Activated T-cell treated with anti-CD3 and anti-CD28 coated beads, Interleukin-2, amount 50 U/mL, for 72 hours (primary cell): ENCODE measurements around the gene RHOH. TPM values are rescaled to one million over a fixed set of nuclear protein-coding genes. Genes with fewer than 3 reads are reported as not detected.
"Not testable (repeated sequence)": the region's sequence is repeated elsewhere in the genome, so short reads cannot be mapped to it uniquely, and the experiment has no call there.

Experiments used
- ATAC-seq, 2 donors: fragments of 150-1000 bp; cut with Tn5 transposase; replicated peaks in 1 of 2; 2 replicates each; pipeline ENCODE4 v1.10.0; 2021; ENCODE audit warnings: moderate library complexity in 2 of 2, mild to moderate bottlenecking in 1 of 2
- DNase-seq, 2 donors: peaks; one replicate each; pipeline ENCODE4 v3.0.0; 2021 to 2022; ENCODE audit warnings: mixed read lengths in 1 of 2
- H3K27ac Mint-ChIP-seq: one replicate; pipeline ENCODE4 v1.8.0; 2022; ENCODE audit warnings: mild to moderate bottlenecking, moderate library complexity, mixed read lengths
- H3K27me3 Mint-ChIP-seq: one replicate; pipeline ENCODE4 v1.8.0; 2022; ENCODE audit warnings: low read depth, mixed read lengths
- H3K36me3 Mint-ChIP-seq, 2 donors: one replicate each; pipeline ENCODE4 v1.8.0; 2022; ENCODE audit warnings: mixed read lengths in 2 of 2, mild to moderate bottlenecking in 1 of 2; ENCODE audit not compliant: insufficient read depth in 2 of 2
- H3K4me1 Mint-ChIP-seq: one replicate; pipeline ENCODE4 v1.8.0; 2022; ENCODE audit warnings: low read depth, mixed read lengths
- H3K4me3 Mint-ChIP-seq, 2 donors: one replicate each; pipeline ENCODE4 v1.8.0; 2022; ENCODE audit warnings: mild to moderate bottlenecking in 2 of 2, mixed read lengths in 2 of 2, moderate library complexity in 2 of 2
- H3K9me3 Mint-ChIP-seq, 2 donors: one replicate each; pipeline ENCODE4 v1.8.0; 2022; ENCODE audit warnings: mixed read lengths in 2 of 2
- total RNA-seq, 2 donors: library from RNA; stranded (reverse); gene quantifications; one replicate each; pipeline ENCODE4 v1.2.3, GENCODE V29; 2022

The RHOH gene
- total RNA-seq, 2 donors from 2014 or later: 150 to 182 TPM

- not testable (repeated sequence) for H3K9me3 Mint-ChIP-seq, DNase-seq, H3K27ac Mint-ChIP-seq, H3K36me3 Mint-ChIP-seq, H3K27me3 Mint-ChIP-seq
- peak; percentile 44 to 68 for ATAC-seq
- Mint-ChIP-seq H3K4me3 (peak overlapping the region; percentile 65 to 75), H3K4me1 (peaks cover 47% of the 10 kb centered on the region)
Measured at GRCh38 chr4:40290611-40291186, 93.9 kb downstream of the RHOH start.

DNA sequence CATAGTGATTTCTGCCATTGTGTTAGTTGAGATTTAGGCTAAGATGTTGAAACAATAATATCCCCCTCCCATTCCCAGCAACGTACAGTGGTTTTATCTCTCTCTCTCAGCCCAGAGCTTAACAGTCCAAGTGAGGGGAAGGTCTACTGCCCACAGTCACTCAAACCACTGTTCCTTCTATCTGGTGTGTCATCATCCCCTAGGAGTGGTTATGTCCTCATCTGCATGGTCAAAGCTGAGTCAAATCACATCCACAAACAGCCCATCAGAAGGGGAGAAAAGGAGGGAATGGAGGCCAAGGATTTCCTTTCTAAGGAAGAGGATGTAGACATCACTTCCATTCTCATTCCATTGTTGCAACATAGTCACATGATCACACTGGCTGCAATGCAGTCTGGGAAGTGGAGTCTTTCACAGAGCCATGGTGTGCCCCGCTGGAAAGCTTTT, 95.5 kb downstream of the RHOH start:
- ATAC-seq: peak; percentile 52 to 73
- Mint-ChIP-seq H3K27ac (no peak overlapping the region), H3K4me1 (peaks cover 57% of the 10 kb centered on the region), H3K36me3 (peaks cover 1 to 2% of the 10 kb centered on the region in 2 donors), H3K9me3 (no peaks in the 10 kb centered on the region), H3K4me3 (peak overlapping the region in 1 of 2 donors; percentile 14), H3K27me3 (no peaks in the 10 kb centered on the region)
- DNase-seq: no peak

DNA sequence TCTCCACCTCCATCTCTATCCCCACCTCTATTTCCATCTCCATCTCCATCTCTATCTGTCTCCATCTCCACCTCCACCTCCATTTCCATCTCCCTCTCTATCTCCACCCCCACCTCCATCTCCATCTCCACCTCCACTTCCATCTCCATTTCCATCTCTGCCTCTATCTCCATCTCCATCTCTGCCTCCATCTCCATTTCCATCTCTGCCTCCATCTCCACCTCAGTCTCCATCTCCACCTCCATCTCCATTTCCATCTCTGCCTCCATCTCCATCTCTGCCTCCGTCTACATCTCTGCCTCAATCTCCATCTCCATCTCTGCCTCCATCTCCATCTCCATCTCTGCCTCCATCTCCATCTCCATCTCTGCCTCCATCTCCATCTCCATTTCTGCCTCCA, 97.5 kb downstream of the RHOH start:
- Mint-ChIP-seq H3K4me3 (no peak overlapping the region), H3K27me3 (no peaks in the 10 kb centered on the region), H3K4me1 (peaks cover 65% of the 10 kb centered on the region), H3K27ac (no peak overlapping the region), H3K9me3 (no peaks in the 10 kb centered on the region), H3K36me3 (peaks cover 1 to 4% of the 10 kb centered on the region in 2 donors)
- no peak for DNase-seq
- no peak for ATAC-seq

DNA sequence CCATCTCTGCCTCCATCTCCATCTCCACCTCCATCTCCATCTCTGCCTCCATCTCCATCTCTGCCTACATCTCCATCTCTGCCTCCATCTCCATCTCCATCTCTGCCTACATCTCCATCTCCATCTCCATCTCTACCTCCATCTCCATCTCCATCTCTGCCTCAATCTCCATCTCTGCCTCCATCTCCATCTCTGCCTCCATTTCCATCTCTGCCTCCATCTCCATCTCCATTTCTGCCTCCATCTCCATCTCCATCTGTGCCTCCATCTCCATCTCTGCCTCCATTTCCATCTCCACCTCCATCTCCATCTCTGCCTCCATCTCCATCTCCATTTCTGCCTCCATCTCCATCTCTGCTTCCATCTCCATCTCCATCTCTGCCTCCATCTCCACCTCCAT, 98.2 kb downstream of the RHOH start:
- not testable (repeated sequence) for DNase-seq, ATAC-seq, H3K27me3 Mint-ChIP-seq, H3K9me3 Mint-ChIP-seq, H3K4me3 Mint-ChIP-seq, H3K27ac Mint-ChIP-seq, H3K36me3 Mint-ChIP-seq
- H3K4me1 Mint-ChIP-seq: peaks cover 65% of the 10 kb centered on the region

DNA sequence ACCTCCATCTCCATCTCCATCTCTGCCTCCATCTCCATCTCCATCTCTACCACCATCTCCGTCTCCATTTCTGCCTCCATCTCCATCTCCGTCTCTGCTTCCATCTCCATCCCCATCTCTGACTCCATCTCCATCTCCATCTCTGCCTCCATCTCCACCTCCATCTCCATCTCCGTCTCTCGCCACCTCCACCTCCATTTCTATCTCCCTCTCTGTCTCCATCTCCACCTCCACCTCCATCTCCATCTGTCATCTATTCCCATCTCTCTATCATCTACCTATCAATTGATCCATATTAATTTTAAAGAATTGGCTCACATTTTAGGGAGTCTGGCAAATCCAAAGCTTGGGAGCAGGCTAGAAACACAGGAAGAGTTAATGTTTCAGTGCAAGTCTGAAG, 98.7 kb downstream of the RHOH start:
- peaks cover 1 to 4% of the 10 kb centered on the region in 2 donors for H3K36me3 Mint-ChIP-seq
- no peak for DNase-seq
- no peaks in the 10 kb centered on the region for H3K27me3 Mint-ChIP-seq
- no peak for ATAC-seq
- peaks cover 65% of the 10 kb centered on the region for H3K4me1 Mint-ChIP-seq
- no peak overlapping the region for H3K27ac Mint-ChIP-seq
- no peaks in the 10 kb centered on the region for H3K9me3 Mint-ChIP-seq
- no peak overlapping the region for H3K4me3 Mint-ChIP-seq

Other genes starting within 250 kb of the RHOH start
- 100 to 1,000 TPM; 111 to 128 TPM for gene PDS5A, start 219.1 kb upstream of the RHOH start, total RNA-seq
- gene N4BP2, start 140.2 kb upstream of the RHOH start, total RNA-seq: 10 to 100 TPM; 29.8 to 37.3 TPM
- gene CHRNA9, start 138.3 kb downstream of the RHOH start, total RNA-seq: not detected